Peyer's patch (tissue), 4 donors: ENCODE results near the gene RGS7BP. TPM values are rescaled to one million over a fixed set of nuclear protein-coding genes. Genes with fewer than 3 reads are reported as not detected.

ENCODE experiments used
- DNase-seq, 3 donors: peaks; one replicate each; pipeline ENCODE4 v3.0.0-alpha.2; 2017 to 2019
- H3K27ac ChIP-seq, 4 donors: fragments of 200-600 bp; sonication (generic); one replicate each; pipeline ENCODE4 v1.5.1; 2016 to 2019
- H3K27me3 ChIP-seq, 2 donors: fragments of 200-600 bp; sonication (generic); one replicate each; pipeline ENCODE4 v1.5.1; 2019
- H3K36me3 ChIP-seq, 3 donors: fragments of 200-600 bp; sonication (generic); one replicate each; pipeline ENCODE4 v1.5.1; 2016 to 2019
- H3K4me1 ChIP-seq, 4 donors: fragments of 200-600 bp; sonication (generic); one replicate each; pipeline ENCODE4 v1.5.1; 2016 to 2019
- H3K4me3 ChIP-seq, 4 donors: fragments of 200-600 bp; sonication (generic); 1 replicate in 3 of 4; 2 replicates in 1 of 4; pipeline ENCODE4 v1.5.1; 2016 to 2019; ENCODE audit warnings: mild to moderate bottlenecking in 1 of 4
- H3K9me3 ChIP-seq, 4 donors: fragments of 200-600 bp; sonication (generic); one replicate each; pipeline ENCODE4 v1.5.1; 2016 to 2019; ENCODE audit warnings: mild to moderate bottlenecking in 1 of 4
- POLR2A ChIP-seq, 2 donors: fragments of 450-650 bp; IDR thresholded peaks; one replicate each; pipeline ENCODE4 v1.5.1; 2017; ENCODE audit warnings: antibody characterized with exemption in 2 of 2, mild to moderate bottlenecking in 2 of 2, moderate library complexity in 2 of 2
- total RNA-seq, 4 donors: library from RNA; depleted of rRNA; stranded (reverse); fragments of >200 nt; gene quantifications; one replicate each; pipeline ENCODE4 v1.1.0, GENCODE V29; 2016
- TF ChIP-seq, protein P1 (sequence below), 6 experiments: fragments of 450-650 bp in 4 of 6; fragments of 200-600 bp in 2 of 6; sonication (generic) in 1 of 6; IDR thresholded peaks; one replicate each; pipeline ENCODE4 v1.5.1; 2017 to 2019; ENCODE audit warnings: antibody characterized with exemption in 6 of 6, mild to moderate bottlenecking in 3 of 6, moderate library complexity in 1 of 6

The RGS7BP gene
- total RNA-seq, 4 donors from 2014 or later = 0.35 to 2.5 (median 1.2) TPM

GRCh38 chr5:64595031-64595855 lies 89.4 kb downstream of the RGS7BP start:
- H3K9me3 ChIP-seq = no peaks in the 10 kb centered on the region
- no peaks in the 10 kb centered on the region for H3K27me3 ChIP-seq
- no peaks in the 10 kb centered on the region for H3K4me1 ChIP-seq
- DNase-seq = no peak
- no peak overlapping the region for H3K4me3 ChIP-seq
- TF ChIP-seq, protein P1, sequence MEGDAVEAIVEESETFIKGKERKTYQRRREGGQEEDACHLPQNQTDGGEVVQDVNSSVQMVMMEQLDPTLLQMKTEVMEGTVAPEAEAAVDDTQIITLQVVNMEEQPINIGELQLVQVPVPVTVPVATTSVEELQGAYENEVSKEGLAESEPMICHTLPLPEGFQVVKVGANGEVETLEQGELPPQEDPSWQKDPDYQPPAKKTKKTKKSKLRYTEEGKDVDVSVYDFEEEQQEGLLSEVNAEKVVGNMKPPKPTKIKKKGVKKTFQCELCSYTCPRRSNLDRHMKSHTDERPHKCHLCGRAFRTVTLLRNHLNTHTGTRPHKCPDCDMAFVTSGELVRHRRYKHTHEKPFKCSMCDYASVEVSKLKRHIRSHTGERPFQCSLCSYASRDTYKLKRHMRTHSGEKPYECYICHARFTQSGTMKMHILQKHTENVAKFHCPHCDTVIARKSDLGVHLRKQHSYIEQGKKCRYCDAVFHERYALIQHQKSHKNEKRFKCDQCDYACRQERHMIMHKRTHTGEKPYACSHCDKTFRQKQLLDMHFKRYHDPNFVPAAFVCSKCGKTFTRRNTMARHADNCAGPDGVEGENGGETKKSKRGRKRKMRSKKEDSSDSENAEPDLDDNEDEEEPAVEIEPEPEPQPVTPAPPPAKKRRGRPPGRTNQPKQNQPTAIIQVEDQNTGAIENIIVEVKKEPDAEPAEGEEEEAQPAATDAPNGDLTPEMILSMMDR (IDR thresholded peaks at IDR 0.05) = peak in 3 of 6 experiments; percentile 4 to 13 (median 8)
- no peak for TF ChIP-seq POLR2A (IDR thresholded peaks at IDR 0.05)
- no peak overlapping the region for H3K27ac ChIP-seq
- no peaks in the 10 kb centered on the region for H3K36me3 ChIP-seq

- no peaks in the 10 kb centered on the region for H3K36me3 ChIP-seq
- TF ChIP-seq, protein P1 (IDR thresholded peaks at IDR 0.05) = no peak
- TF ChIP-seq POLR2A (IDR thresholded peaks at IDR 0.05) = no peak
- no peaks in the 10 kb centered on the region for H3K27me3 ChIP-seq
- no peak for DNase-seq
- no peak overlapping the region for H3K27ac ChIP-seq
- H3K4me3 ChIP-seq = no peak overlapping the region
- H3K4me1 ChIP-seq = no peaks in the 10 kb centered on the region
- H3K9me3 ChIP-seq = no peaks in the 10 kb centered on the region
Observed at GRCh38 chr5:64599226-64599625, 93.4 kb downstream of the RGS7BP start.

DNA sequence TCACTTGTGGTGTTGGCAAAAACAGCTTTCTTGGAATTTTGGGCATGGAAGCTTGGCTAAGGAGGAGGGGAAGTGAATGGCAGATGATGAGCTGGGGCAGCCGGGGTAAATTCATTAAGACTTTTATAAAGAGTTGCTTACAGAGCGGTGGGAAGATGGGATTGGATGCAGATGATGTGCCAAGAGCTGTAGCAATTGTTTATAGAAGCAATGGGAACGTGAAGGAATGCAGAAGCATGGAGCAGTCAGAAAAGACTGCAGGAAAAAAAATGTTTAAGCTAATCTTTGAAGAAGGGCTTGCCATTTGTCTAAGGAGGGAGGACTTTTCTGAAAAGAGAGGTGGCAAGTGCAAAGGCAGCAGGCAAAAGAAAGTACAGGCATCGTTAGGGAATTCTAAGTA lies 97.9 kb downstream of the RGS7BP start:
- Histone ChIP-seq H3K27ac (no peak overlapping the region), H3K4me1 (no peaks in the 10 kb centered on the region)
- DNase-seq = no peak

DNA sequence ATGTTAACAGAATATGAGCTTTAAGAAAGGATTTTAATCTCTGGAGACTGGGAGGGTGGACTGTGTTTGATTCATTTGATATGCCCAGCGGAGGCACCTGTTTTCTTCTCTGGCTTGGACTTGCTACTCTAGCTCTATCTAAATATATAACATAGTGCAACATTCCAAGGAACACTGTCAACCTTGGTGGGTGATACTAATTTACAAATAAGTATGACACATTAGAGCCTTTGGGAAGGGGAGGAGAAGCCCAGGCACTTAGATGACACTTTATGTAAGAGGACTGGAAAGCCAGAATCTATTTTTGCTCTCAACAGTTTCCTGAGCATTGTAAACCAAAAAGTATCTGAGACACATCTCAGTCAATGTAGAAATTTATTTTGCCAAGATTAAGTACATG lies 101.1 kb downstream of the RGS7BP start:
- Histone ChIP-seq H3K4me1 (no peaks in the 10 kb centered on the region), H3K9me3 (no peaks in the 10 kb centered on the region), H3K27me3 (no peaks in the 10 kb centered on the region), H3K36me3 (no peaks in the 10 kb centered on the region), H3K27ac (no peak overlapping the region), H3K4me3 (no peak overlapping the region)
- TF ChIP-seq POLR2A (IDR thresholded peaks at IDR 0.05) = no peak
- TF ChIP-seq, protein P1 (IDR thresholded peaks at IDR 0.05) = no peak
- no peak for DNase-seq

More for the DNA sequence above, 97.9 kb downstream of the RGS7BP start:
- no peaks in the 10 kb centered on the region for H3K27me3 ChIP-seq
- H3K4me3 ChIP-seq = no peak overlapping the region
- TF ChIP-seq, protein P1 (IDR thresholded peaks at IDR 0.05) = no peak
- TF ChIP-seq POLR2A (IDR thresholded peaks at IDR 0.05) = no peak
- no peaks in the 10 kb centered on the region for H3K36me3 ChIP-seq
- H3K9me3 ChIP-seq = no peaks in the 10 kb centered on the region

- H3K4me3 ChIP-seq = no peak overlapping the region
- no peaks in the 10 kb centered on the region for H3K9me3 ChIP-seq
- no peaks in the 10 kb centered on the region for H3K27me3 ChIP-seq
- H3K36me3 ChIP-seq = no peaks in the 10 kb centered on the region
- no peaks in the 10 kb centered on the region for H3K4me1 ChIP-seq
- TF ChIP-seq, protein P1 (IDR thresholded peaks at IDR 0.05) = peak in 4 of 6 experiments; percentile 40 to 77 (median 68)
- TF ChIP-seq POLR2A (IDR thresholded peaks at IDR 0.05) = no peak
- no peak overlapping the region for H3K27ac ChIP-seq
- peak in 1 of 3 donors; percentile 58 for DNase-seq
Observed at GRCh38 chr5:64612344-64612961, 106.6 kb downstream of the RGS7BP start.
